ENCODE results near the gene PODXL2. TPM values are rescaled to one million over a fixed set of nuclear protein-coding genes. Genes with fewer than 3 reads are reported as not detected.

PODXL2 gene
- total and polyA plus RNA-seq, 2 of the 8 experiments (the other 6 are each of a cell fraction or from before 2014, with no cell fraction given): 27.6 to 31.6 TPM

DNA sequence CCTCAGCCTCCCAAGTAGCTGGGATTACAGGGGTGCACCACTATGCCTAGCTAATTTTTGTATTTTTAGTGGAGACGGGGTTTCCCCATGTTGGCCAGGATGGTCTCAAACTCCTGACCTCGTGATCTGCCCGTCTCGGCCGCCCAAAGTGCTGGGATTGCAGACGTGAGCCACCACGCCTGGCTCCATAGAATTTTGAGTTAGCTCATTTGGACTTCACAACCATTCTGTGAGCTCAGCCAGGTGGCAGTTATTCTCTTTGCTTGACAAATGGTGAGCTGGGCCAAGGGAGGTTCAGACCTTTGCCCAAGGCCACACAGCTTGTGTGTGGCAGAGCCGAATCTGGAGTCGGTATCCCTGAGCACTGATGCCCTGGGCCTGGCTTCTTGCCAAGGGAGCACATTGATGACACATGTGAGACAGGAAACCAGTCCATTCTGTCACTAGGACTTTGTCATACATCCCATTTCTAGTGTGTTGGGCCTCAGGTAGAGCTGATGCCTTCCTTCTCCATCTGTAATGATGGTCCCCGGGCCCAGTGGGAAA, 17.6 kb downstream of the PODXL2 start (continued):
- TF ChIP-seq, protein P1, sequence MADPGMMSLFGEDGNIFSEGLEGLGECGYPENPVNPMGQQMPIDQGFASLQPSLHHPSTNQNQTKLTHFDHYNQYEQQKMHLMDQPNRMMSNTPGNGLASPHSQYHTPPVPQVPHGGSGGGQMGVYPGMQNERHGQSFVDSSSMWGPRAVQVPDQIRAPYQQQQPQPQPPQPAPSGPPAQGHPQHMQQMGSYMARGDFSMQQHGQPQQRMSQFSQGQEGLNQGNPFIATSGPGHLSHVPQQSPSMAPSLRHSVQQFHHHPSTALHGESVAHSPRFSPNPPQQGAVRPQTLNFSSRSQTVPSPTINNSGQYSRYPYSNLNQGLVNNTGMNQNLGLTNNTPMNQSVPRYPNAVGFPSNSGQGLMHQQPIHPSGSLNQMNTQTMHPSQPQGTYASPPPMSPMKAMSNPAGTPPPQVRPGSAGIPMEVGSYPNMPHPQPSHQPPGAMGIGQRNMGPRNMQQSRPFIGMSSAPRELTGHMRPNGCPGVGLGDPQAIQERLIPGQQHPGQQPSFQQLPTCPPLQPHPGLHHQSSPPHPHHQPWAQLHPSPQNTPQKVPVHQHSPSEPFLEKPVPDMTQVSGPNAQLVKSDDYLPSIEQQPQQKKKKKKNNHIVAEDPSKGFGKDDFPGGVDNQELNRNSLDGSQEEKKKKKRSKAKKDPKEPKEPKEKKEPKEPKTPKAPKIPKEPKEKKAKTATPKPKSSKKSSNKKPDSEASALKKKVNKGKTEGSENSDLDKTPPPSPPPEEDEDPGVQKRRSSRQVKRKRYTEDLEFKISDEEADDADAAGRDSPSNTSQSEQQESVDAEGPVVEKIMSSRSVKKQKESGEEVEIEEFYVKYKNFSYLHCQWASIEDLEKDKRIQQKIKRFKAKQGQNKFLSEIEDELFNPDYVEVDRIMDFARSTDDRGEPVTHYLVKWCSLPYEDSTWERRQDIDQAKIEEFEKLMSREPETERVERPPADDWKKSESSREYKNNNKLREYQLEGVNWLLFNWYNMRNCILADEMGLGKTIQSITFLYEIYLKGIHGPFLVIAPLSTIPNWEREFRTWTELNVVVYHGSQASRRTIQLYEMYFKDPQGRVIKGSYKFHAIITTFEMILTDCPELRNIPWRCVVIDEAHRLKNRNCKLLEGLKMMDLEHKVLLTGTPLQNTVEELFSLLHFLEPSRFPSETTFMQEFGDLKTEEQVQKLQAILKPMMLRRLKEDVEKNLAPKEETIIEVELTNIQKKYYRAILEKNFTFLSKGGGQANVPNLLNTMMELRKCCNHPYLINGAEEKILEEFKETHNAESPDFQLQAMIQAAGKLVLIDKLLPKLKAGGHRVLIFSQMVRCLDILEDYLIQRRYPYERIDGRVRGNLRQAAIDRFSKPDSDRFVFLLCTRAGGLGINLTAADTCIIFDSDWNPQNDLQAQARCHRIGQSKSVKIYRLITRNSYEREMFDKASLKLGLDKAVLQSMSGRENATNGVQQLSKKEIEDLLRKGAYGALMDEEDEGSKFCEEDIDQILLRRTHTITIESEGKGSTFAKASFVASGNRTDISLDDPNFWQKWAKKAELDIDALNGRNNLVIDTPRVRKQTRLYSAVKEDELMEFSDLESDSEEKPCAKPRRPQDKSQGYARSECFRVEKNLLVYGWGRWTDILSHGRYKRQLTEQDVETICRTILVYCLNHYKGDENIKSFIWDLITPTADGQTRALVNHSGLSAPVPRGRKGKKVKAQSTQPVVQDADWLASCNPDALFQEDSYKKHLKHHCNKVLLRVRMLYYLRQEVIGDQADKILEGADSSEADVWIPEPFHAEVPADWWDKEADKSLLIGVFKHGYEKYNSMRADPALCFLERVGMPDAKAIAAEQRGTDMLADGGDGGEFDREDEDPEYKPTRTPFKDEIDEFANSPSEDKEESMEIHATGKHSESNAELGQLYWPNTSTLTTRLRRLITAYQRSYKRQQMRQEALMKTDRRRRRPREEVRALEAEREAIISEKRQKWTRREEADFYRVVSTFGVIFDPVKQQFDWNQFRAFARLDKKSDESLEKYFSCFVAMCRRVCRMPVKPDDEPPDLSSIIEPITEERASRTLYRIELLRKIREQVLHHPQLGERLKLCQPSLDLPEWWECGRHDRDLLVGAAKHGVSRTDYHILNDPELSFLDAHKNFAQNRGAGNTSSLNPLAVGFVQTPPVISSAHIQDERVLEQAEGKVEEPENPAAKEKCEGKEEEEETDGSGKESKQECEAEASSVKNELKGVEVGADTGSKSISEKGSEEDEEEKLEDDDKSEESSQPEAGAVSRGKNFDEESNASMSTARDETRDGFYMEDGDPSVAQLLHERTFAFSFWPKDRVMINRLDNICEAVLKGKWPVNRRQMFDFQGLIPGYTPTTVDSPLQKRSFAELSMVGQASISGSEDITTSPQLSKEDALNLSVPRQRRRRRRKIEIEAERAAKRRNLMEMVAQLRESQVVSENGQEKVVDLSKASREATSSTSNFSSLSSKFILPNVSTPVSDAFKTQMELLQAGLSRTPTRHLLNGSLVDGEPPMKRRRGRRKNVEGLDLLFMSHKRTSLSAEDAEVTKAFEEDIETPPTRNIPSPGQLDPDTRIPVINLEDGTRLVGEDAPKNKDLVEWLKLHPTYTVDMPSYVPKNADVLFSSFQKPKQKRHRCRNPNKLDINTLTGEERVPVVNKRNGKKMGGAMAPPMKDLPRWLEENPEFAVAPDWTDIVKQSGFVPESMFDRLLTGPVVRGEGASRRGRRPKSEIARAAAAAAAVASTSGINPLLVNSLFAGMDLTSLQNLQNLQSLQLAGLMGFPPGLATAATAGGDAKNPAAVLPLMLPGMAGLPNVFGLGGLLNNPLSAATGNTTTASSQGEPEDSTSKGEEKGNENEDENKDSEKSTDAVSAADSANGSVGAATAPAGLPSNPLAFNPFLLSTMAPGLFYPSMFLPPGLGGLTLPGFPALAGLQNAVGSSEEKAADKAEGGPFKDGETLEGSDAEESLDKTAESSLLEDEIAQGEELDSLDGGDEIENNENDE (IDR thresholded peaks at IDR 0.05; ENCODE audit: insufficient replicate concordance, low read length): no peak
- TF ChIP-seq CBX5 (IDR thresholded peaks at IDR 0.05; ENCODE audit: low read depth, low read length): no peak
- no peak for TF ChIP-seq BRCA1 (IDR thresholded peaks at IDR 0.05; ENCODE audit: low read depth, low read length)
- TF ChIP-seq CEBPB (IDR thresholded peaks at IDR 0.05; ENCODE audit: low read depth, low read length): no peak
- TF ChIP-seq, protein P2, sequence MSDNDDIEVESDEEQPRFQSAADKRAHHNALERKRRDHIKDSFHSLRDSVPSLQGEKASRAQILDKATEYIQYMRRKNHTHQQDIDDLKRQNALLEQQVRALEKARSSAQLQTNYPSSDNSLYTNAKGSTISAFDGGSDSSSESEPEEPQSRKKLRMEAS (IDR thresholded peaks at IDR 0.05): no peak
- TF ChIP-seq RAD21 (IDR thresholded peaks at IDR 0.05 in 1 of 2, conservative IDR thresholded peaks at IDR 0.05 in 1 of 2; ENCODE audit: low read depth in 2 of 2, low read length in 2 of 2): no peak
- no peak for TF ChIP-seq SIN3A (conservative IDR thresholded peaks at IDR 0.05 in 1 of 2, IDR thresholded peaks at IDR 0.05 in 1 of 2; ENCODE audit: low read depth in 1 of 2, low read length in 2 of 2)

Data from H1 (cell line).